Tibial nerve (tissue), 4 donors: ENCODE data around the gene JARID2.

Experiments used
- CTCF ChIP-seq, 5 experiments: fragments of 200-600 bp in 3 of 5; fragments of 450-650 bp in 2 of 5; sonication (generic) in 3 of 5; IDR thresholded peaks; one replicate each; pipeline ENCODE4 v1.5.1; 2016 to 2019; ENCODE audit warnings: antibody characterized with exemption in 5 of 5, mild to moderate bottlenecking in 3 of 5, moderate library complexity in 2 of 5
- EP300 ChIP-seq, 2 donors: sonication (generic); formaldehyde crosslinking; IDR thresholded peaks; one replicate each; pipeline ENCODE4 v1.6.1; 2017; ENCODE audit warnings: antibody characterized with exemption in 2 of 2, mild to moderate bottlenecking in 1 of 2
- POLR2A ChIP-seq, 2 donors: fragments of 450-650 bp; IDR thresholded peaks; one replicate each; pipeline ENCODE4 v1.6.1; 2017; ENCODE audit warnings: antibody characterized with exemption in 2 of 2, mild to moderate bottlenecking in 2 of 2, moderate library complexity in 2 of 2

GRCh38 chr6:15301179-15302006 lies 55.5 kb downstream of the JARID2 start:
- no peak for TF ChIP-seq CTCF (IDR thresholded peaks at IDR 0.05)
- no peak for TF ChIP-seq EP300 (IDR thresholded peaks at IDR 0.05)
- TF ChIP-seq POLR2A (IDR thresholded peaks at IDR 0.05) = no peak
